GM18870 (cell line): ENCODE data around the gene KRT7.
A peak's percentile ranks its signal among the peaks of the same experiment; 100 is the strongest.
"Not testable (repeated sequence)": the region's sequence is repeated elsewhere in the genome, so short reads cannot be mapped to it uniquely, and the experiment has no call there.

Experiments
- ATAC-seq: cut with Tn5 transposase; IDR thresholded peaks from one replicate; pipeline ENCODE4 v1.9.1; 2021; ENCODE audit warnings: moderate library complexity; ENCODE audit not compliant: unreplicated experiment

Gene KRT7

DNA sequence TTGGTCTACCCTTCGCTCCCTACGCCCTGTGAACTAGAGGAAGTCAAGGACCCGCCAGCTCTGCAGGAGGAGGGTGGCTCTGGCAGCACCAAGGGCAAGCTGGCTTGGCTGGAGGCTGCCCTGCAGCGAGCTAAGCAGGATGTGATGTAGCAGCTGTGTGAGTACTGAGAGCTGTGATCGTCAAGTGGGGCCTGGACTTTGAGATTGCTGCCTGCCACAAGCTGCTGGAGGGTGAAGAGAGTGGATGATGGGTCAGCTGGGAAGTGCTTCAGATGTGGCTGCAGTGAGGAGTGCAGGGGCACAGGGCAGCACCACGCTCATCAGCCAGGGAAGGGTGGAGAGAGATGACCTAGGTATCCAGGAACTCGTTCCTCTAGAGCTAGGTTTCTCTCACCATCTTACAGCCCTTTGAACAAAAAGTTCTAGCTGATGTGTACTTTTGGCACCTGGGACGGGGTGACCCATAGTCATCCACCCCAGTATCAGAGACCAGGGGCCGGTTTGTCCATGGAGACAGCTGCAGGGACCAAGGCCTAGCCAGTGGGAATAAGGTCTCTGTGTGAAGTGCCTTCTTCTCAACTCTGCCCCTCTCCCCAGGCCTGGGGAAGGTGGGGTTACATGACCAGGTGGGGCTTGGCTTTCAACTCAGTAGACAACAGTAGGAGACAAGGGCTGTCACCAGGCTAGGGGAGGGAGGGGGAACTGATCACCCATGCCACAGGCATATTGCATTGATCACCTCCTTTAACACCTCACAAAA lies 44.6 kb downstream of the KRT7 start:
- ATAC-seq: no peak

DNA sequence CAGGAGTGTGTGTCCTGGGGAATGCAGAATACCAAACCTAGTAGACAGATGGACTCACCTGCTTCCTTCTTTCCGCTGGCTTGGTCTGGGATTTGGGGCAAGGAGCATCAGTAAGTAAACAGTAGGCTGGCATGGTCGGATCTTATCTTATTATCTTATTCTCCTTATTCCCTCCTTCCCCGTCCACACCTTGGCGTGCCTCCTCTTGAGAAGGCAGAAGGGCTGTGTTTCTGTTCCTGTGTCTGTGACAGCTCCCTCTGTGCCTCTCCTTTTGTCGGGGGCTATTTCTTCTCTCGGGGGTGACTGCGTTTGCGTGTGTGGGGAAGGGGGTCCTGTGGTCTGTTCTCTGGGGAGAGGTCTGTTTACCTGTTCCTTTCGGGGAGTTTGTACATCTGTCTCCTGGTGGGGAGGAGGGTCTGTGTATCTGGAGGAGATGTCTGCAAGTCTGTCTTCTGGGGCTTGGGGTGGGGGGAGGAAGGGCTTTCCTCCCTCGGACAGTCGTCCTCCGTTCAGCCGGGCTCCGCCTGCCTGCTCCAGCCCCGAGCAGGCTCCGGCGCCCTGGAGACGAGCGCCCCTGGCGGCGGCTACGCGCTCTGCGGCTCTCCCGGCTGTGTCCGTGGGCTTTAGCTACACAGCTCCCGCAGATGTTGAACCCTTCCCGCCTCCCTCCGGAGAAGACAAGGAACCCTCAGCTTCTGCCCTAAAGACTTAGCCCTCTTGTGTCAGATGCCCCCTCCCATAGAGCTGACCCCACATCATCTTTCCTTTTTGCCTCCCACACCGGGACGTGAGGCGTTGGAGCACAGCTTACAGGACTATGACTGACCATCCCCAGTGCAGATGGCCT lies 45.8 kb downstream of the KRT7 start:
- ATAC-seq: no peak

DNA sequence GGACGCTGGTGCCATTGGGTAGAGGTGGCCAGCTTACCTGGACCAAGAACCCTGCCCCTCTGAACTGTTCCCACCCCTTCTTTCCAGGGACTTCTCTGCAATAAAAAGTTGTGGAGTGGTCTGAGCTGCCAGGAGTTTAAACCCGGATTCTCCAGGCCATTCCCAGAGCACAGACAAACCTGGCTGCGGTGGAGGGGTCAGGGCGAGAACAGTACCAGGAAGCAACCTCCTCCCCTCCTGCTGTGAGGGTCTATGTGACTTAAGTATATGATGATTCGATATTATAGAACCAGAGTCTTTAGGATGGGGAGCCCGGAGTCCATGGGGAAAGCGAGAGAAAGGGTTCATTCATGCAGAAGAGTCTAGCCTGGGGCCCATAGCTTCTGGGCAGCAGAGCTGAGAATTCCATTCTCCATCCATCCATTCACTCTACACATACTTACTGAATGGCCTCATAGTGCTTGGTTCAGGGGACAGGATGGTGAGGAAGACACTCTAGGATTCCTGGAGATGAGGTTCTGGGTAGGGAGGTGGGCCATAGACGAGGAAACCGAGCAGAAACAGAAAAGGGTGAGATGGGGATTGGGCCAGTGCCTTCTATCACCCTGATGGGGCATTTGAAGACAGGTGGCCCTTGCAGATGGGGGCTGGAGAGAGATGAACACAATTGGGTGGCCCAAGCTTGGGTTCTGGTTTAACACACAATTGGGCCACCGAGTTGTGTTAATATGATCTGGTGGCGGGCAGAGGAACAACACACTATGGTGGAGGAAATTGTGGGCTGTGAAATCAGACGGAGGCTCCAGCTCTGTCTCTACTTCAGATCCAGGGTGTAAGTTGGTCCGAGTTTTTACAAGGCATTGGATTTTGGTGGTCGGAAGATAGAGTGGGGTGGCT lies 46.6 kb downstream of the KRT7 start:
- ATAC-seq: no peak

GRCh38 chr12:52280319-52280795 lies 47.3 kb downstream of the KRT7 start:
- no peak for ATAC-seq

DNA sequence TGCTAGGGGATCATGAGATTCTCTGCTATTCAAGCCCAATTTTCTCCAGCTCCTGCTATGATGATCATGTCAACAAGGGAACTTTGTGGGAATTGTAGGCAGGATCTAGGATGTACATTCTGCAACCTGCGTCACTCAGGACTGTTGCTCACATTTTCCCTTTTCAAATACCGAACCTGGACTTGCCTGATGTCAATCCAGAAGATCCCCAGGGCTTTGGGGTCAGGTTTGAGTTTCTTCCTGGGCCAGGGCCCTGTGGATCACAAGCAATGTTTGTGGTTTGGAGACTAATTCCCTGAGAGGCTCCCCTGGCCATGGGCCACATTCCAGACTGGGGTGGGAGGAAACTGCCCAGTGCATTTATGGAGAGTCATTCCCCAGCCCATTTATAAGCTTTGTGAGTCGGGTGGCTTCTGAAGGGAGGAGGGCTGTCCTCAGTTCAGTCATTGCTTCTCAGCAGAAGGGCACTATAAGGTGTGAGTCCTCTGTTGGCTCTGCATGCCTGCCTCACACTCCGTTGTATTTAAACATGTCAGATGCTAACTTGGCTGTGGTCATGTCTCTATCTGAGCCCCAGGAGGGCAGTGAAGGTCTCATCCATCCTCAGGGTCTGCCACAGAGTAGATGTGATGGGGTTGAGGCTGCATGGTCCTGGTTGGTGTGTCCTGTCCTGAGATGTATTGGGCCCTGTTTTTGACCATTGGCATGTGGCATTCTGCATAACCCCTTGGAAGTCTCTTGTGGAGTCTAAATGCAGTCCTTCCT lies 47.9 kb downstream of the KRT7 start:
- no peak for ATAC-seq

- ATAC-seq: no peak
Observed at GRCh38 chr12:52284562-52285171, 51.6 kb downstream of the KRT7 start.

GRCh38 chr12:52285172-52285745 lies 52.2 kb downstream of the KRT7 start:
- no peak for ATAC-seq

GRCh38 chr12:52285851-52286530 lies 52.9 kb downstream of the KRT7 start:
- ATAC-seq: no peak

GRCh38 chr12:52286857-52287785 lies 54.1 kb downstream of the KRT7 start:
- not testable (repeated sequence) for ATAC-seq

DNA sequence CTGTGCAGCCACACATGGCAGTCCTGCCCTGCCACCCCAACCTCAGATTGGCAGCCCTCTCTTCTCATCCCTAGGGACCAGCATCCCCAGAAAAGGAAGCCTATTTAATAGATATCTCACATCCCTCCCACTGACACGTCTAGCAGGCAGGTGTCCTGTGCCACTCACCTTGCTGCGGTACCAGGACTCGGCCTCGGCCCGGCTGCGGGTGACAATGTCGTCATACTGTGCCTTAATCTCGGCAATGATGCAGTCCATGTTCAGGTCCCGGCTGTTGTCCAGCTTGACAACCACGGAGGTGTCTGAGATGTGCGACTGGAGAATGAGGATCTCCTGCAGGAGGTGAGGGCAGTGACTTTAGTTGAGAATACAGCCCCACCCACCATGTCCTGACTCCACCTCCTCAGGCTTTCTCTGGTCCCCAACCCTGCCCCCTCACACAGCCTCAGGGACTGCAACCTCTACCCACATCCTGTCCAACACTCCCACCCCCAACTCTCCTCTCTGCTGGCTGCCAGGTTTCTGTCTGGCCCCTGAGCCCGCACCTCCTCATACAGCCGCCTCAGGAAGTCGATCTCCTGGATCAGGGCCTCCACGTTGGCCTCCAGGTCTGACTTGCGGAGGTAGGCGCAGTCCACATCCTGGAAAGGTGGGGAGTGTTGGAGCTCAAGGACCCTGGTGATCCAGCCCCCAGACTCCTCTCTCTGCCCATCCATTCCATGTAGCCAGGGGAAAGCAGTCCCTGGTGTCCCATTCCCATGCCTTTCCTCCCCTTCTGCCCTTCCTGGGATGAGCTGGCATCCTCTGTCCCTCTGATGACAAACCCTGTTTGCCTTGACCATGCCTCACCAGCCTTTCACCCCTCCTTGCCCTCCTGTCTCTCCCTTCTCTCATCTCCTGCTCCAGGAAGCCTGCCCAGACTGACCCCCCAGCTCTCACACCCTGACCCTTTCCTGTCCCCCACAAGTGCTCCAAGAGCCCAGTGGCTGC lies 55.1 kb downstream of the KRT7 start:
- peak; percentile 78 for ATAC-seq

DNA sequence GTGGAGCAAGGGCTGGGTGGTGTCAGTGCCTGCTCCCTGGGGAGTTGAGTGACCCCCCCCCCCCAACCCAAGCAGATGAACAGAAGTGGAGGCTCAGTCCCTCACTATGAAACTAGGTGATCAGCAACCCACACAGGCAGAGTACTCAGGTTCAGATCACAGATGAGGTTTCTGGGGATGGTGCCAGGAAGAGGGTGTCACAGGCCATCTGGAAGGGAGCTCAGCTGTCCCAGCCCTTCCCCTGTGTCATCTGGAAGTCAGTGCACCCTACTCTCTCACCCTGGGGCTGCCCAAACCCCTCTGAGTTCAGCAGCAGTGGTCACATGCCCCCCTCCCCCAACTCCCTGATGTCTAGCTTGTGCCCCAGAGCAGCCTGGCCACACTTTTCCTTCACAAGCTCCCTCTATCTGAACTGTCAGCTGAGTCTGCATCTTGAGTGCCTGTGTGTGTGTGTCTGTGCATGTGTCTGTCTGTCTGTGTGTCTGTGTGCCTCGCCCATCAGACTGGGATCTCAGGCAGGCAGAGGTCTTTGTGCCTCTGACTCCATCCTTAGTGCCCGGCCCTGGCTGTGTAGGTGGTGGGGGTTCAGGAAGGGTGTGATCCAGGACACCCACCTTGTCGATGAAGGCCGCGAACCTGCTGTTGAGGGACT lies 57.6 kb downstream of the KRT7 start:
- ATAC-seq: not testable (repeated sequence)

- ATAC-seq: no peak
Observed at GRCh38 chr12:52291267-52291935, 58.4 kb downstream of the KRT7 start, which contains the start of gene KRT81. Gene KRT81, minus strand, starts transcription at chr12:52291534. Its CDS starts 69 bp downstream, at chr12:52291465.

DNA sequence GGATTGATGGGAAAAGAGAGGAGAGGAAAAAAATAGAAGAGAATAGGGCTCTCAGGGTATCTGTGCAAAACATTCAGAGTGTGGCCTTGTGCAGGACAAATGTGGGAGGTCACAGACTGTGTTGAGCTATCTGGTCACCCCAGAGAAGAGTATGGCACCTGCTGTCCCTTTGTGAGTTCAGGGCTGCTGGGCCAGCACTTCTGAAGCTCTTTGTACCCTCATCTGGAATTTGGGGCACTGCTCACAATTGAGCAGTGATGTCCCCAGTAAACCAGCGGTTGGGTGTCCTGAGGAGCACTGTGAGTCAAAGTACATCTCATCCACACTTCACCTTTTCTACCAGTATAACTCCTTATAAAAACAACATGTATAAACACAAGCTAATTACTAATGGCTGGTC lies 60.9 kb downstream of the KRT7 start:
- no peak for ATAC-seq

DNA sequence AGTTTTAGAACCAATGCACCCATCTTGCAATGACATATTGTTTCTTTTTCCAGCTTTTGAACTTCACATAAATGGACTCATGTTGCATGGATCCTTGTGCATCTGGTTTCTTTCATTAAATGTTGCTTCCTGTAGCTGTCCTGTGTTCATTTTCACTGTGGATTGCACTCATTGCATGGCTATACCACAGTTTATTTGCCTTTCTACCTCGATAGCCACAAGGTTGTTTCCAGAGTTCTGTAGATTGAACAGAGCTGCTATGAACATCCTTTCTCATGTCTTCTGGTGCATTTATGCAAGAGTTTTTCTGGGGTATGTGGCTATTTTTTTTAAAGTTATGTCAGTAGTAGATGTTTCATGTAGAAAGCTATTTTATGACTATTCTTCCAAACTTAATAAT lies 61.8 kb downstream of the KRT7 start:
- no peak for ATAC-seq

- no peak for ATAC-seq
Observed at GRCh38 chr12:52295663-52296062, 62.6 kb downstream of the KRT7 start.
